Endodermal cell (in vitro differentiated cells): ENCODE measurements around the gene GSX2. TPM values are rescaled to one million over a fixed set of nuclear protein-coding genes. Genes with fewer than 3 reads are reported as not detected.

ENCODE experiments used
- DNase-seq: peaks from one replicate; pipeline ENCODE4 v3.0.0-alpha.2; 2017
- H3K27ac ChIP-seq: 2 replicates; pipeline ENCODE4 v1.5.1; 2013; ENCODE audit warnings: mild to moderate bottlenecking, low read depth, low read length, moderate library complexity
- H3K27me3 ChIP-seq: 2 replicates; pipeline ENCODE4 v1.6.1; 2013; ENCODE audit warnings: mild to moderate bottlenecking, low read length, moderate library complexity; ENCODE audit not compliant: insufficient read depth, control insufficient read depth, poor library complexity, severe bottlenecking
- H3K36me3 ChIP-seq: 2 replicates; pipeline ENCODE4 v1.7.0; 2013; ENCODE audit warnings: mild to moderate bottlenecking, low read length, moderate library complexity; ENCODE audit not compliant: control insufficient read depth, insufficient read depth
- H3K4me1 ChIP-seq: one replicate; pipeline ENCODE4 v1.7.0; 2013; ENCODE audit warnings: low read length; ENCODE audit not compliant: control insufficient read depth, insufficient read depth
- H3K4me3 ChIP-seq: 2 replicates; pipeline ENCODE4 v1.5.1; 2013; ENCODE audit warnings: mild to moderate bottlenecking, low read length, moderate library complexity
- H3K9ac ChIP-seq: 2 replicates; pipeline ENCODE4 v1.6.1; 2013; ENCODE audit warnings: mild to moderate bottlenecking, low read length, moderate library complexity; ENCODE audit not compliant: poor library complexity, severe bottlenecking; ENCODE audit errors: extremely low read depth
- H3K9me3 ChIP-seq: 2 replicates; pipeline ENCODE4 v1.6.1; 2013; ENCODE audit warnings: mild to moderate bottlenecking, low read length, moderate library complexity; ENCODE audit not compliant: control insufficient read depth
- H3K27ac Mint-ChIP-seq: 2 replicates; pipeline ENCODE4 v1.8.0; 2020; ENCODE audit warnings: mixed read lengths
- H3K27me3 Mint-ChIP-seq: 2 replicates; pipeline ENCODE4 v1.8.0; 2021; ENCODE audit warnings: mild to moderate bottlenecking, mixed read lengths; ENCODE audit not compliant: insufficient read depth
- H3K36me3 Mint-ChIP-seq: 2 replicates; pipeline ENCODE4 v1.8.0; 2020; ENCODE audit warnings: low read depth, mixed read lengths
- H3K4me1 Mint-ChIP-seq: 2 replicates; pipeline ENCODE4 v1.8.0; 2020; ENCODE audit warnings: mixed read lengths
- H3K4me3 Mint-ChIP-seq: 2 replicates; pipeline ENCODE4 v1.8.0; 2020; ENCODE audit warnings: mild to moderate bottlenecking, moderate library complexity, mixed read lengths
- H3K9me3 Mint-ChIP-seq: 2 replicates; pipeline ENCODE4 v1.8.0; 2020; ENCODE audit warnings: mild to moderate bottlenecking, mixed read lengths
- CTCF ChIP-seq: fragments of 200-600 bp; sonication (generic); conservative IDR thresholded peaks from 2 replicates; pipeline ENCODE4 v1.5.0; 2021; ENCODE audit warnings: antibody characterized with exemption, mild to moderate bottlenecking
- WGBS, 2 experiments: methylation state at CpG; one replicate each; pipeline versions ENCODE4 v1.1.5 to v1.1.7; 2013; ENCODE audit warnings: missing lambda C conversion rate in 2 of 2, mixed read lengths in 1 of 2; ENCODE audit not compliant: insufficient coverage in 1 of 2, insufficient read length in 1 of 2; 5-methylcytosine and 5-hydroxymethylcytosine counted together
- total RNA-seq, 2 donors: library from RNA; stranded (reverse); fragmentation: NEBNext Ultra II Directional in 1 of 2; extraction: Animal tissue kit (Norgen Biotek cat#: 25700) in 1 of 2; gene quantifications; 2 replicates in 1 of 2; 3 replicates in 1 of 2; pipeline ENCODE4 v1.2.1, GENCODE V29; 2021

The GSX2 gene
- total RNA-seq, 2 donors from 2014 or later: not detected

- TF ChIP-seq CTCF: no peak
- H3K4me1 Mint-ChIP-seq: no peaks in the 10 kb centered on the region
- no peaks in the 10 kb centered on the region for H3K27me3 ChIP-seq
- WGBS, 2 experiments: 89 to 92% methylated on average over 1 of the region's 1 CpG
- DNase-seq: no peak
- H3K4me1 ChIP-seq: no peaks in the 10 kb centered on the region
- no peak overlapping the region for H3K4me3 ChIP-seq
- peaks cover 11% of the 10 kb centered on the region for H3K27me3 Mint-ChIP-seq
- H3K4me3 Mint-ChIP-seq: no peak overlapping the region
- H3K36me3 ChIP-seq: no peaks in the 10 kb centered on the region
- no peaks in the 10 kb centered on the region for H3K9me3 Mint-ChIP-seq
- H3K9ac ChIP-seq: no peak overlapping the region
- no peaks in the 10 kb centered on the region for H3K36me3 Mint-ChIP-seq
- no peaks in the 10 kb centered on the region for H3K9me3 ChIP-seq
- H3K27ac ChIP-seq: no peak overlapping the region
- no peak overlapping the region for H3K27ac Mint-ChIP-seq
Observed at GRCh38 chr4:54077812-54078211, 22.2 kb upstream of the GSX2 start.

- TF ChIP-seq CTCF: no peak
- no peaks in the 10 kb centered on the region for H3K9me3 ChIP-seq
- Mint-ChIP-seq H3K9me3 (no peaks in the 10 kb centered on the region), H3K4me3 (no peak overlapping the region), H3K27ac (no peak overlapping the region), H3K4me1 (no peaks in the 10 kb centered on the region), H3K27me3 (peaks cover 28% of the 10 kb centered on the region), H3K36me3 (no peaks in the 10 kb centered on the region)
- no peak for DNase-seq
- H3K27me3 ChIP-seq: peaks cover 19% of the 10 kb centered on the region
- H3K27ac ChIP-seq: no peak overlapping the region
- no peaks in the 10 kb centered on the region for H3K36me3 ChIP-seq
- no peak overlapping the region for H3K9ac ChIP-seq
- no peaks in the 10 kb centered on the region for H3K4me1 ChIP-seq
- WGBS, 2 experiments: 79 to 80% methylated on average over 1 of the region's 1 CpG
- no peak overlapping the region for H3K4me3 ChIP-seq
Observed at GRCh38 chr4:54082168-54082567, 17.8 kb upstream of the GSX2 start.

DNA sequence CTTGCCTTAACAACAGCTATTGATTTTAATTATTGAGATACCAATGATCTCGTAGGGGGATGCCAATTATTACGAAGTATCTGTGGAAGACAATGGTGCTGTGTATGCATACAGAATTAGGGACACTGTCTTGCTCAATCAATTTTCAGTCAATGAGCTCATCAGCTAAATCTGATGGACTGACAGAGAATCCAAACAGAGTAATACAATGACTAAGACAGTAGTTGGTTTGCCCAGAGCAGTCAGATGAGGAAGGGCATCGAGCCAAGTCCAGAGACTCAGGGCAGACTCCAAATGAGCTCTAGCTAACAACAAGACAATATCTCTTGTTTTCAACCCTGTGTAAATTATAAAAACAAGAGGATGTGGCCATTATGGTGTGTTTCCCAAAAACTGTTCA, 14.7 kb upstream of the GSX2 start:
- Histone ChIP-seq H3K27ac (no peak overlapping the region), H3K36me3 (no peaks in the 10 kb centered on the region), H3K9ac (no peak overlapping the region), H3K4me1 (no peaks in the 10 kb centered on the region), H3K27me3 (peaks cover 35% of the 10 kb centered on the region), H3K9me3 (no peaks in the 10 kb centered on the region), H3K4me3 (no peak overlapping the region)
- Mint-ChIP-seq H3K4me3 (no peak overlapping the region), H3K4me1 (no peaks in the 10 kb centered on the region), H3K27me3 (peaks cover 46% of the 10 kb centered on the region), H3K9me3 (no peaks in the 10 kb centered on the region), H3K36me3 (no peaks in the 10 kb centered on the region), H3K27ac (no peak overlapping the region)
- no peak for DNase-seq
- TF ChIP-seq CTCF: no peak
- WGBS, 2 experiments: 98% methylated on average over 3 of the region's 3 CpGs; no CpG with 5 or more reads in 1 of the 2 experiments
